Psoas muscle (tissue), 8 donors: ENCODE data around the gene PDCD7. TPM values are rescaled to one million over a fixed set of nuclear protein-coding genes. Genes with fewer than 3 reads are reported as not detected.

Source experiments
- ATAC-seq, 4 donors: fragments of 200-7000 bp; cut with Tn5 transposase; one replicate each; pipeline ENCODE4 v1.9.1; 2020; ENCODE audit warnings: moderate library complexity in 3 of 4, mild to moderate bottlenecking in 2 of 4
- DNase-seq, 2 donors: peaks; one replicate each; pipeline ENCODE4 v3.0.0-alpha.2; 2020
- H3K27ac ChIP-seq: fragments of 200-600 bp; one replicate; pipeline ENCODE4 v1.8.0; 2022
- H3K27me3 ChIP-seq, 3 donors: fragments of 200-600 bp in 1 of 3; one replicate each; pipeline versions ENCODE4 v1.6.1 to v1.8.0; 2013 to 2022; ENCODE audit warnings: low read length in 2 of 3, mild to moderate bottlenecking in 2 of 3, moderate library complexity in 1 of 3; ENCODE audit not compliant: insufficient read depth in 3 of 3
- H3K36me3 ChIP-seq, 2 donors: fragments of 200-600 bp in 1 of 2; one replicate each; pipeline versions ENCODE4 v1.6.1 to v1.8.0; 2013 to 2022; ENCODE audit warnings: low read depth in 1 of 2, mild to moderate bottlenecking in 1 of 2, moderate library complexity in 1 of 2; ENCODE audit not compliant: insufficient read depth in 1 of 2
- H3K4me1 ChIP-seq: fragments of 200-600 bp; one replicate; pipeline ENCODE4 v1.8.0; 2022
- H3K4me3 ChIP-seq: fragments of 200-600 bp; one replicate; pipeline ENCODE4 v1.8.0; 2022; ENCODE audit warnings: mild to moderate bottlenecking
- H3K9me3 ChIP-seq: fragments of 200-600 bp; one replicate; pipeline ENCODE4 v1.8.0; 2022
- CTCF ChIP-seq: fragments of 200-600 bp; IDR thresholded peaks from one replicate; pipeline ENCODE4 v1.8.0; 2022; ENCODE audit warnings: antibody characterized with exemption
- WGBS, 3 donors: extraction: QIAGEN DNeasy Blood & Tissue Kit; methylation state at CpG; one replicate each; pipeline versions ENCODE4 v1.1.6 to v1.1.7; 2013; 5-methylcytosine and 5-hydroxymethylcytosine counted together
- intact Hi-C, 2 donors: fragments of 100-400 bp; cut with DNase I; formaldehyde crosslinking; loops; one replicate each; pipeline versions ENCODE4 v1.11.0 to v1.14.2; 2022
- polyA plus RNA-seq, 3 donors: library from polyadenylated mRNA; stranded (reverse); fragments of 200-250 nt; gene quantifications; one replicate each; pipeline ENCODE4 v1.2.3, GENCODE V29; 2013
- total RNA-seq, 4 donors: library from RNA; stranded (reverse); fragmentation: NEBNext Ultra II Directional in 2 of 4; extraction: Animal tissue kit (Norgen Biotek cat#: 25700) in 2 of 4; gene quantifications; one replicate each; pipeline versions ENCODE4 v1.2.1 to v1.2.4, GENCODE V29; 2021 to 2023
- donor health status: healthy with polysubstance abuse.
- donor health status: DM: no; HTN: no; CAD: no; lungs with moderate emphysema.
- donor health status: Bipolar disorder and iron deficiency.
- donor health status: healthy.
- donor health status: DM: yes; HTN: yes; CAD: no.
- donor health status: DM: no; HTN: no; CAD: no.
- donor health status: DM: no; HTN: no; CAD: no.
- donor health status: DM: yes; HTN: yes; CAD: no.

The PDCD7 gene
- total and polyA plus RNA-seq, 7 donors: 6.8 to 22.4 (median 14.5) TPM

GRCh38 chr15:65097651-65098263 is 35.9 kb downstream of the PDCD7 start:
- H3K27ac ChIP-seq: no peak overlapping the region

GRCh38 chr15:65096481-65097385 is 36.9 kb downstream of the PDCD7 start:
- H3K36me3 ChIP-seq: peaks cover 4 to 51% of the 10 kb centered on the region in 2 donors
- TF ChIP-seq CTCF: no peak
- no peak overlapping the region for H3K4me3 ChIP-seq
- DNase-seq (no peak), ATAC-seq (no peak)
- no peaks in the 10 kb centered on the region for H3K9me3 ChIP-seq
- no peak overlapping the region for H3K27ac ChIP-seq
- intact Hi-C loops: no loop called here
- peaks cover 9% of the 10 kb centered on the region for H3K4me1 ChIP-seq
- H3K27me3 ChIP-seq: no peaks in the 10 kb centered on the region
- 74 to 91% (median 79%) methylated on average over 6 of the region's 6 CpGs for WGBS, 3 donors

More at GRCh38 chr15:65097651-65098263, 35.9 kb downstream of the PDCD7 start:
- Histone ChIP-seq H3K4me3 (no peak overlapping the region), H3K36me3 (peaks cover 4 to 57% of the 10 kb centered on the region in 2 donors), H3K4me1 (peaks cover 9% of the 10 kb centered on the region), H3K27me3 (no peaks in the 10 kb centered on the region), H3K9me3 (no peaks in the 10 kb centered on the region)
- ATAC-seq (no peak), DNase-seq (no peak)
- intact Hi-C loops: no loop called here
- no peak for TF ChIP-seq CTCF
- 90 to 92% (median 92%) methylated on average over 7 of the region's 7 CpGs for WGBS, 3 donors

GRCh38 chr15:65095747-65096104 is 37.9 kb downstream of the PDCD7 start:
- DNase-seq: no peak
- Histone ChIP-seq H3K9me3 (no peaks in the 10 kb centered on the region), H3K36me3 (peaks cover 4 to 44% of the 10 kb centered on the region in 2 donors), H3K4me3 (no peak overlapping the region), H3K27ac (no peak overlapping the region), H3K27me3 (no peaks in the 10 kb centered on the region), H3K4me1 (peaks cover 9% of the 10 kb centered on the region)
- WGBS, 3 donors: 54 to 90% (median 75%) methylated on average over 6 of the region's 6 CpGs
- TF ChIP-seq CTCF: no peak
- intact Hi-C loops: no loop called here
- ATAC-seq: no peak

- intact Hi-C loops: no loop called here
- Histone ChIP-seq H3K9me3 (no peaks in the 10 kb centered on the region), H3K4me3 (no peak overlapping the region), H3K27me3 (no peaks in the 10 kb centered on the region), H3K36me3 (peaks cover 4 to 39% of the 10 kb centered on the region in 2 donors), H3K4me1 (peaks cover 9% of the 10 kb centered on the region), H3K27ac (no peak overlapping the region)
- DNase-seq (no peak), ATAC-seq (no peak)
- TF ChIP-seq CTCF: no peak
- WGBS, 3 donors: 72 to 81% (median 76%) methylated on average over 5 of the region's 5 CpGs
Measured at GRCh38 chr15:65095011-65095746, 38.4 kb downstream of the PDCD7 start.
